Measurements from ENCODE around the gene STK17A.

Gene STK17A

GRCh38 chr7:43582503-43583423 lies at the start of gene STK17A:
Gene STK17A (plus strand): TSS chr7:43583108. CDS start chr7:43583244, 136 bp downstream.
- peak; percentile 94 for DNase-seq

GRCh38 chr7:43533801-43534479 lies 49.0 kb upstream of the STK17A start:
- DNase-seq, result no peak

GRCh38 chr7:43535031-43535451 lies 47.9 kb upstream of the STK17A start:
- DNase-seq, result no peak

GRCh38 chr7:43535810-43536585 lies 46.9 kb upstream of the STK17A start:
- no peak for DNase-seq

GRCh38 chr7:43536773-43537172 lies 46.1 kb upstream of the STK17A start:
- DNase-seq, result no peak

- DNase-seq, result no peak
Observed at GRCh38 chr7:43537765-43538403, 45.0 kb upstream of the STK17A start.

- no peak for DNase-seq
Observed at GRCh38 chr7:43538404-43538771, 44.5 kb upstream of the STK17A start.

- DNase-seq, result no peak
Observed at GRCh38 chr7:43540471-43540870, 42.4 kb upstream of the STK17A start.

GRCh38 chr7:43542716-43543115 lies 40.2 kb upstream of the STK17A start:
- DNase-seq, result no peak

GRCh38 chr7:43546231-43546630 lies 36.7 kb upstream of the STK17A start:
- no peak for DNase-seq

GRCh38 chr7:43550427-43550826 lies 32.5 kb upstream of the STK17A start:
- DNase-seq, result no peak

GRCh38 chr7:43552122-43552521 lies 30.8 kb upstream of the STK17A start:
- DNase-seq, result no peak

- no peak for DNase-seq
Observed at GRCh38 chr7:43553999-43554398, 28.9 kb upstream of the STK17A start.

GRCh38 chr7:43554423-43554822 lies 28.5 kb upstream of the STK17A start:
- no peak for DNase-seq

- no peak for DNase-seq
Observed at GRCh38 chr7:43557831-43558495, 24.9 kb upstream of the STK17A start.

GRCh38 chr7:43559171-43559945 lies 23.6 kb upstream of the STK17A start:
- DNase-seq, result no peak

GRCh38 chr7:43559946-43560335 lies 23.0 kb upstream of the STK17A start:
- DNase-seq, result no peak

- DNase-seq, result no peak
Observed at GRCh38 chr7:43560742-43561330, 22.1 kb upstream of the STK17A start.

- no peak for DNase-seq
Observed at GRCh38 chr7:43562383-43562782, 20.5 kb upstream of the STK17A start.

GRCh38 chr7:43565786-43566185 lies 17.1 kb upstream of the STK17A start:
- DNase-seq, result no peak

GRCh38 chr7:43568529-43568928 lies 14.4 kb upstream of the STK17A start:
- DNase-seq, result no peak
